HG03139 (cell line): ENCODE data around the gene SLC16A1.
"Not testable (repeated sequence)": the region's sequence is repeated elsewhere in the genome, so short reads cannot be mapped to it uniquely, and the experiment has no call there.

Experiments used
- ATAC-seq: cut with Tn5 transposase; IDR thresholded peaks from one replicate; pipeline ENCODE4 v1.9.1; 2021; ENCODE audit not compliant: unreplicated experiment

The SLC16A1 gene

DNA sequence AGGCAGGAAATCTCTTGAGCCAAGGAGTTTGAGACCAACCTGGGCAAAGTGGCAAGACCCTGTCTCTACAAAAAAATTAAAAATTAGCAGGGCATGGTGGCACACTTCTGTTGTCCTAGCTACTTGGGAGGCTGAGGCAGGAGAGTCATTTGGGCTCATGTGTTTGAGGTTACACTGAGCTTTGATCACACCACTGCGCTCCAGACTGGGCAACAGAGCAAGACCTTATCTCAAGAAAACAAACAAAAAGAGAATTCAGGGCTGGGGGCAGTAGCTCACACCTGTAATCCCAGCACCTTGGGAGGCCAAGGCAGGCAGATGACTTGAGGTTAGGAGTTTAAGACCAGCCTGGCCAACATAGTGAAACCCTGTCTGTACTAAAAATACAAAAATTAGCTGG lies 17.8 kb upstream of the SLC16A1 start:
- no peak for ATAC-seq

GRCh38 chr1:112971006-112971405 lies 15.0 kb upstream of the SLC16A1 start:
- ATAC-seq, result no peak

DNA sequence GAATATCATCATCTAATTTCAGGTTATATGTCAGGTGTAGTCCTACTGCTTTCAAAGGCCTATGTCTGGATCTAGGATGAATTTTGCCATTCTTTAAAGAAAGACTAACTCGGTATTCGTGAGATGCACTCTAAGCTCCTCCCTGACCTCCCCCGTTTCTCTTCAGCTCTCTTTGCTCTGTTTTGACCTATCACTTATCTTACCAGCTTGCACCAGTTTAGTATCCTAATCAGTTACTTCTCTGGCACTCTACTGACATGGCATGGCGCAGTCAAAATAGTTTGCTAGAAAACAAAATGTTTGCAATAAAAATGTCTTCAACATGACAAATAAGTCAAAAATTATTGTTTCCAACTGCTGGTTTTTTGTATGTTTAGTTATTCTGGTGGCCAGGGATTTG lies 8.4 kb upstream of the SLC16A1 start:
- ATAC-seq, result no peak

GRCh38 chr1:112961072-112961471 lies 5.1 kb upstream of the SLC16A1 start:
- ATAC-seq, result no peak

DNA sequence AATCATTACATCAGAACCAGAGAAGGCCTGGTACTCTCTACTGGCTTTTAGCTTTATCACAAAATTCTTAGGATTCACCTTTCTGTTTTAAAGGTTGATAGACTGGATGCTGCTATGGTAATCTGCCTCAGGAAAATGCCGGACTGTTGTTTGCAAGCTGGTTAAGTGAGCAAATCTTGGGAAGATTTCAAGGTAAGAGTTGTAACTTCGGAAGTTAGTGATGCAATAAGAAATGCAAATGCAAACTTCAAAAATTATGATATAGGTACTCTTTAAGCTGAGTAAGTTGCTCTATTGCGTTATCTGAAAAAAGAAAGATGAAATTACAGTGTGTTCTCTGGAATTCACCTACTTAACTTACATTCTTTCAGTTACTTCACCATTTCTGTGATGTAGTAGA lies 4.4 kb upstream of the SLC16A1 start:
- ATAC-seq, result no peak

GRCh38 chr1:112958236-112958635 lies 2.2 kb upstream of the SLC16A1 start:
- ATAC-seq, result not testable (repeated sequence)

- ATAC-seq, result peak; percentile 36
These were observed 1.3 kb upstream of the SLC16A1 start for GRCh38 chr1:112957133-112957812.

- peak; percentile 3 for ATAC-seq
These were observed 642 bp upstream of the SLC16A1 start for GRCh38 chr1:112956544-112957132.

- peak; percentile 20 for ATAC-seq
These were observed 837 bp downstream of the SLC16A1 start for GRCh38 chr1:112954945-112955772.

GRCh38 chr1:112954017-112954650 lies 1.9 kb downstream of the SLC16A1 start:
- no peak for ATAC-seq

- ATAC-seq, result no peak
These were observed 5.6 kb downstream of the SLC16A1 start for GRCh38 chr1:112950426-112950825.

DNA sequence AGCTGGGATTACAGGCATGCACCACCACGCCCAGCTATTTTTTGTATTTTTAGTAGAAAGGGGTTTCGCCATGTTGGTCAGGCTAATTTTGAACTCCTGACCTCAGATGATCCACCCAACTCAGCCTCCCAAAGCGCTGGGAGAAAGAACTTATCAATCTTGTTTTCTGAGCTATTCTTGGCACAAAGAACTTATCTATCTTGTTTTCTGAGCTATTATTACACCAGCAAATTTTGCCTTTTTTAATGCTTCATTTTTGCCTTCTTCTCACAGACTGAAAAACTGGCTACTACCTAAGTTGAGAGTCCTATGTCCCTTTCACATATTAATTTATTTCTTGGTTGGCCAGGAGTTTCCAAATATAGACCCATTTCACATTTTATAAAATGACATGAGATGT lies 9.3 kb downstream of the SLC16A1 start:
- ATAC-seq, result no peak

GRCh38 chr1:112939810-112940209 lies 16.2 kb downstream of the SLC16A1 start:
- no peak for ATAC-seq

GRCh38 chr1:112938210-112938609 lies 17.8 kb downstream of the SLC16A1 start:
- ATAC-seq, result no peak

DNA sequence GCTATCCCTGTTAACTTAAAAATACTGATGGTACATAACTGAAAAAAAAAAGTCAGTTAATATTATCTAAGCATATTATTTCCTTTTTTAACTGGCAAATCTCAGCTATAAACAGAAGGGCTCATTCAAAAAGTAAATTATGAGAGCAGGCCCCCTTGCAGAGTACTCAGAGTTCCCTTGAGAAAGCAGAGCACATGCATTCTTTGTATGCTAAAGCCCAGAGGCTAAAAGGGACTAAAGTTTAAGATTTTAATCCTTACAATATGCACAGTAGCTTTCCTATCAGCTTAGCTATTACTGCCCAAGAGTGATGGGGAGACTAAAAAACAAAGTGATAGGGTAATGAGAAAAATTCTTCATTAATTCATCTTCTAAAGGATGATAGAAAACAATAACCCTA lies 18.5 kb downstream of the SLC16A1 start:
- ATAC-seq, result no peak

DNA sequence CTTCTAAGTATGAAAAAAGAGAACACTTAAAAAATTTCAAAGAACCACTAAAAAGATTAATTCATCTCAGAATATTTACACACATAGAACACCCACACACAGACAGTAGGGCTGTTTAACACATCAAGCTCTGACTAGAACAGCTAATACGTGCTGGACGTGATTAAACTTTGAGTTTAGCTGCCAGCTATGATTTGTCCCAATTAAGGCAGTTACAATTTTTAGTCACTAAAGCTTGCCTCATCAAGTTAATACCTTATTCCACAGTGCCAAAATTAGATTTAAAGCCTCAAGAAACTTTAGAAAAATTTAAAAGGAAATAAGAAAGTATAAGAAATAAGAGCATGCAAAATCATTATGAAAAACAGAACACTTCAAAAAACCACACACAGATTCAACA lies 18.9 kb downstream of the SLC16A1 start:
- no peak for ATAC-seq

- ATAC-seq, result no peak
These were observed 20.4 kb downstream of the SLC16A1 start for GRCh38 chr1:112935461-112936111.

GRCh38 chr1:112934577-112934976 lies 21.4 kb downstream of the SLC16A1 start:
- ATAC-seq, result no peak

- no peak for ATAC-seq
These were observed 22.0 kb downstream of the SLC16A1 start for GRCh38 chr1:112933820-112934571.

GRCh38 chr1:112929979-112930378 lies 26.0 kb downstream of the SLC16A1 start:
- no peak for ATAC-seq
